Measurements from ENCODE around the gene C16orf87. TPM values are rescaled to one million over a fixed set of nuclear protein-coding genes. Genes with fewer than 3 reads are reported as not detected.

Gene C16orf87
- total and polyA plus RNA-seq, 9 of the 15 experiments (the other 6 are each of a cell fraction or from before 2014, with no cell fraction given): 7.8 to 16.7 (median 10.5) TPM

DNA sequence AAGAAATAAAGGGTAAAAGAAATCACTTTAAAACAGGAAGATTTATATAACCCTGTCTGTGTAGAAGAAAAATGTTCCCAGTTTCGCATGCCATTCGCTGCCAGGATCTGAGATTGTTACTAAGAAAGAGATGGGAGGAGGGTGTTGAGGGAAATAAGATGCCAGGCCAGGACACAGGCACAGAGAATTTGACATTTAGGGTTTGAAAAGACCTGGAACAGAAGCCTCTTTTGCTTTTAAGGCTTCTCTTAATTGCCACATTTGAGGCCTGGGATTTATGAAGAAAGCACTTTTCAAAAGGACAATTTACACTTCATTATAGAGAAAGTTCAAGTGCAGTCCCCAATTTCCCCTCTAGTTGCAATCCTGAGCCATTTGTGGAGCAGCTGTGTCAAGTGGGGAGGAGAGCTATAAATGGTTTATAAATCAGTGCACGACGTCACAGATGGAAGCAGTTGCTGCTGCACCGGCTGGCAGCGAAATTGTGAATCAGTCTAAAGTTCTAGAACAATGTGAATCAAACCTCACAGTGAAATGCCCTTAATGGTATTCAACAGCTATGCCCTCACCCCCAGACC lies 26.5 kb upstream of the C16orf87 start:
- peak; percentile 73 for FAIRE-seq
- H3K4me1 ChIP-seq (replicated peaks in 1 of 2; ENCODE audit: control insufficient read depth in 2 of 2, insufficient read depth in 2 of 2, low read length in 2 of 2): no peaks in the 10 kb centered on the region
- no peaks in the 10 kb centered on the region; a peak in 1 of 5 replicates for H3K27me3 ChIP-seq (ENCODE audit: control insufficient read depth in 2 of 2, insufficient read depth in 2 of 2, low read length in 2 of 2)
- peak; percentile 67; the same call in 2 of the 3 replicates for ATAC-seq
- H3K4me2 ChIP-seq (ENCODE audit: insufficient read depth, low read length): no peak overlapping the region
- POLR2A ChIA-PET: no interaction called here
- CTCF ChIA-PET (ENCODE audit: low intra/inter-chr PET ratio): interaction anchor here (1.3 kb wide), 1 partner anchor 52 kb away, joined by 3 read pairs; no protein-coding TSS in a partner anchor
- TF ChIP-seq SIRT6 (IDR thresholded peaks at IDR 0.05; ENCODE audit: low read depth, low read length) (no peak), CTCF (IDR thresholded peaks at IDR 0.05 in 2 of 3, conservative IDR thresholded peaks at IDR 0.05 in 1 of 3; ENCODE audit: insufficient read depth in 2 of 3, low read depth in 1 of 3, low read length in 3 of 3) (peak; percentile 43 to 46 (median 46); a peak in 5 of 6 replicates), BRF1 (IDR thresholded peaks at IDR 0.05; ENCODE audit: borderline replicate concordance, extremely low read depth, insufficient read length) (no peak), PHF21A (IDR thresholded peaks at IDR 0.05; ENCODE audit: borderline replicate concordance, low read depth) (0 out of 2 replicates have a peak, but pooled peaks have one; percentile 24), RAD21 (CRISPR knock-in tag; conservative IDR thresholded peaks at IDR 0.05 in 1 of 2, IDR thresholded peaks at IDR 0.05 in 1 of 2) (peak in 1 of 2 experiments; percentile 37; a peak in 2 of 4 replicates), CBFB (CRISPR knock-in tag; IDR thresholded peaks at IDR 0.05) (no peak), ATF1 (CRISPR knock-in tag; IDR thresholded peaks at IDR 0.05) (no peak), ATF1 (tag; IDR thresholded peaks at IDR 0.05) (0 out of 2 replicates have a peak, but pooled peaks have one; percentile 32), SMAD2 (IDR thresholded peaks at IDR 0.05; ENCODE audit: low read depth, low read length) (no peak), KDM1A (IDR thresholded peaks at IDR 0.05) (0 out of 4 replicates have a peak, but pooled peaks of 1 of the 2 experiments have one; percentile 12)
- no peaks in the 10 kb centered on the region for H3K9me1 ChIP-seq (ENCODE audit: control insufficient read depth, insufficient read depth, low read length)
- no peak overlapping the region for H3K4me3 ChIP-seq
- peaks cover 6% of the 10 kb centered on the region for H4K20me1 ChIP-seq (replicated peaks; ENCODE audit: control insufficient read depth, insufficient read depth, low read length)
- no peak overlapping the region for H3K9ac ChIP-seq (ENCODE audit: insufficient read depth in 1 of 2, low read depth in 2 of 2, low read length in 2 of 2)
- WGBS (ENCODE audit: insufficient coverage, low coverage, missing lambda C conversion rate): 19% methylated on average over 6 of the region's 6 CpGs
- in situ Hi-C loops (cut with MboI) (loop anchor here (5.0 kb wide), 1 partner anchor 75 kb away; no protein-coding TSS in a partner anchor), intact Hi-C loops (cut with micrococcal nuclease) (loop anchor here (10.0 kb wide), 1 partner anchor 1307 kb away; no protein-coding TSS in a partner anchor)
- H3K9me3 ChIP-seq (replicated peaks; ENCODE audit: control insufficient read depth, insufficient read depth, low read depth, low read length): no peaks in the 10 kb centered on the region
- H3K36me3 ChIP-seq (ENCODE audit: control insufficient read depth, insufficient read depth, low read length): no peaks in the 10 kb centered on the region
- no peaks in the 10 kb centered on the region for H3K79me2 ChIP-seq (ENCODE audit: control insufficient read depth, insufficient read depth, low read length)
- DNase-seq (ENCODE audit: extremely low read depth in 1 of 4, low spot score in 3 of 4): peak; percentile 23 to 31 (median 25)
- no peak overlapping the region for H2AFZ ChIP-seq (ENCODE audit: low read depth, low read length)
- no peak overlapping the region for H3K27ac ChIP-seq (ENCODE audit: extremely low read depth, low read depth, low read length)
- BruUV-seq (replicated peaks): no TSS peak
